ENCODE measurements around the gene SPAG6. TPM values are rescaled to one million over a fixed set of nuclear protein-coding genes. Genes with fewer than 3 reads are reported as not detected.
"Not testable (repeated sequence)": the region's sequence is repeated elsewhere in the genome, so short reads cannot be mapped to it uniquely, and the experiment has no call there.

Gene SPAG6
- not detected for total RNA-seq
- long read RNA-seq, result 0 reads

DNA sequence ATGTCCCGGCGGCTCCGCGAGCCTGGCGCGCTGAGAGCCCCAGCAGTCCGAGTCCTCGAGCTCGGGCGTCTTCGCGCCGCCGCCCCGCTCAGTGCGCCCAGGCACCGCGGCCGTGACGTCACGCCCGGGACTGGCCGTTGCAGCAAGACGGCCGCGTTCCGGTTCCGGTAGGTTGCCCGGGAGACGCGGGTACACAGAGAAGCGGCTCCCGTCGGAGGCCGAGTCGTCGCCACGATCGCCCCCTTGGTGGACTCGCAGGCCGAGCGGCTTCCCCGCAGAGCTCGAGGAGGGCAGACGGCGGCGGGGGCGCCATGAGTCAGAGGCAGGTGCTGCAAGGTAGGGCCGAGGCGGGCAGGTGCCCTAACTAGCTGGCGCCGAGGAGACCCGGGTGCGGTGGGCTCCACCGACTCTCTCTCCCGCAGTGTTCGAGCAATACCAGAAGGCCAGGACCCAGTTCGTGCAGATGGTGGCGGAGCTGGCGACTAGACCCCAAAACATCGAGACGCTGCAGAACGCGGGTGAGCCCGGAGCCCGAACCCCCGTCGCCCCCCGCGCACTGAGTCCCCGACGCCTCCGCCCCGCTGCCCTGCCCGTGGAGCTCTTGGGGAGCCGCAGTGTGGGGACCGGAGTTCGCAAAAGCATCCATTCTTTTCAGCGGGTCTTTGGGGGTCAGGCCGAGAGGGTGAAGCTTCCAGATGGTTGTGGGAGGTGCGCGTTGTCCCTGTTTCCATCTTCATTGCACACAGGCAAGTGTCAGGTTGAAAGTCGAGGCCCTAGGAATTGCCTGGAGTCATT, at the start of gene SPAG6:
TSS of gene SPAG6 (plus strand) at position 196 of the 795 bp plus-strand sequence. CDS start at position 312, 116 bp downstream.
- peak; percentile 70 for DNase-seq
- no peak for ATAC-seq
- intact Hi-C loops (cut with micrococcal nuclease), result no loop called here

DNA sequence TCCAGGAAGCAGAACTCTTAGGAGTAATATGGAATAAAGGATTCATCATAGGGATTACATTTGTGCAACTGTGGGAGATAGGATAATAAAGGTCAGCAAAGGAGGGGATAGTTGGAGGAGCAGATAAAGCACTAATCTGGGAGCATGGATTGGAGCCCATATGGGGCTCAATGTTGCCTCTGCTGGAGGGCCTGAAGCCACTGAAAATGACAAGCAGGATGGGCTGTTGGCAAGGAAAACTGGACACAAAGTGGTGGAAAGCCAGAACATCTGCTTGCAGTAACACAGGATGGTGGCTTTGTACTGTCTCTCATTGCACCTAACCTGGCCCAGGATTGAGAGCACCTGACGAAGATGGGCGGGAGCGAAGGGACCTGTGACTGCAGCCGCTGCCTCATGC, 44.1 kb upstream of the SPAG6 start:
- DNase-seq (no peak), ATAC-seq (no peak)
- intact Hi-C loops (cut with micrococcal nuclease), result no loop called here

DNA sequence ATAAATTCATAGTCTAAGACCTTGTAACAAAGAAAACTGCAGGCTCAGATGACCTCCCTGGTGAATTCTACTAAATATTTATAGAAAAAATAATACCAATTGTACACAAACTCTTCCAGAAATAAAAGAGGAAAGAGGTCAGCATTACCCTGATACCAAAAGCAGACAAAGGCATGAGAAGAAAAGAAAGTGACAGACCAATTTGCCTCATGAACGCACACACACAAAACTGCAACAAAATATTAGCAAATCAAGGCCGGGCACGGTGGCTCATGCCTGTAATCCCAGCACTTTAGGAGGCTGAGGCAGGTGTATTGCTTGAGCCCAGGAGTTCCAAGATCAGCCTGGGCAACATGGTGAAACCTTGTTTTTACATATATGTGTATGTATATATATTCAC, 41.8 kb upstream of the SPAG6 start:
- ATAC-seq, result no peak
- DNase-seq, result no peak
- intact Hi-C loops (cut with micrococcal nuclease), result no loop called here

DNA sequence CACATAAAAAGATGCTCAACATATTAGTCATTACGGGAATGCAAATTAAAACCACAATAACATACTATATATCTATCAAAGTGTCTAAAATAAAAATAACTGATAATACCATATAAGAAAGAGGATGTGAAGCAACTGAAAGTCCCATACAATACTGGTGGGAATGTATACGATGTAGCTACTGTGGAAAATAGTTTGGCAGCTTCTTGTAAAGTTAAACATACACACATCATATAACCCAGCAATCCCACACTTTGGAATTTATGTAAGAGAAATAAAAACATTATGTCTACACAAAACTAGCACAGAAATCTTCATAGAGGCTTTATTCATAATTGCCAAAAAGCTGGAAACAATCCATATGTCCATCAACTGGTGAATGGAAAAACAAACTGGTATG, 39.6 kb upstream of the SPAG6 start:
- no peak for DNase-seq
- intact Hi-C loops (cut with micrococcal nuclease), result no loop called here
- no peak for ATAC-seq

DNA sequence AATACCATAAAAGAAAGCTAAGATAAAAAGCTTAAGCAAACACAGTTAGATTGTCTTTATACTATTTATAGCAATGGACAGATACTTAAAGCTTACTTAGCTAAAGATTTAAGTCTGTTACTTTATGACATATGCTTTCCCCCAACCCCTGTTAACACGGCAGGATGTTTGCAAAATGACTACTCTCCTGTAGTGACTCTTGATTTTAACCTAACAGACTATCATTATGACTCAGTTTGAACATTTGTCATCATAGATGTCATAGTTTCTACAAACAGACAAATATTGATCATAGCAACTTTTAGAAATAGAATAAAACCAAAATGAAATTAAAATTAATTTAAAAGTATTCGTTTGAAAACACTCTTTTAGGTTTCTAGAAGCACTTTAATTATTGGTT, 36.9 kb upstream of the SPAG6 start:
- no peak for DNase-seq
- ATAC-seq, result no peak
- intact Hi-C loops (cut with micrococcal nuclease), result no loop called here

GRCh38 chr10:22309180-22310000, 35.9 kb upstream of the SPAG6 start:
- no peak for ATAC-seq
- DNase-seq, result no peak
- intact Hi-C loops (cut with micrococcal nuclease), result no loop called here

- intact Hi-C loops (cut with micrococcal nuclease), result loop anchor here (10.0 kb wide), 1 partner anchor 85 kb away; no protein-coding TSS in a partner anchor
- not testable (repeated sequence) for DNase-seq, ATAC-seq
Measured at GRCh38 chr10:22310012-22310411, 35.3 kb upstream of the SPAG6 start.

DNA sequence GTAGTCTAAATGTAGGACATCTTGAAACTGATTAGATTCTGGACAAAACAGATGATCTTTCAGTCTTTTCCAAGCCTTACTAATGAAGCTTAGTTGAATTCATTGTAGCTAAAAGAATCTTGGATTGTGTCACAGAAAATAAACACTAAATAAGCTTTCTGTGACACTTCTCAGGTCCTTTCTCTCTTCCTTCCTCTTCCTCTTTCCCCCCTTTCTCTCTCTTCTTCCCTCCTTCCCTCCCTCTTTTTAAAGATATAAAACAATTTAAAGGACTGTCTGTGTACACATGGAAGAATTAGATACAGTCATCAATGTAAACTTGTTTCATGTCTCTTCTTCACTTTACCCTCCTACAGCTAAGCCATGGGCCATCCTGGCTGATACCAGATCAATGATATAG, 34.4 kb upstream of the SPAG6 start:
- no peak for ATAC-seq
- DNase-seq, result no peak
- intact Hi-C loops (cut with micrococcal nuclease), result loop anchor here (10.0 kb wide), 1 partner anchor 86 kb away; no protein-coding TSS in a partner anchor

DNA sequence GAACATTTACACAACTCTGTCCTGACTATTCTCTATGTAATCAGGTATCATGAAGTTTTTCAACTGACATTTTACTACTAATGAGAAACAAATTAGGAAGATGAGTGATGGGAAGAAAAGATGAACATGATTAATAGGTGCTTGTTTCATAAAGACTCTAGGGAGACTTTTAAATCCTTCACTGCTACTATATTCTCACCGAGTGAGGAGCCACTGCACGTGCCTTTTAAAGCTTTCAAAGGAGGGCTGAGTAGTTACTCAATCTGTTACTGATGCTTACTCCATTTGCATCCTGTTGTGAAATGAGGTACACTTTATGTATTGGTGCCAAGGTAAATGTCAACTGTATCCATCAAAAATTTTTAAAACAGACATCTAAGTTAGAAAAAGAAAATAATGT, 30.4 kb upstream of the SPAG6 start:
- no peak for DNase-seq
- intact Hi-C loops (cut with micrococcal nuclease), result loop anchor here (5.0 to 10.0 kb wide), 2 partner anchors 63 to 90 kb away; no protein-coding TSS in a partner anchor

GRCh38 chr10:22315455-22316285, 29.6 kb upstream of the SPAG6 start:
- intact Hi-C loops (cut with micrococcal nuclease), result loop anchor here (5.0 to 10.0 kb wide), 2 partner anchors 63 to 91 kb away; no protein-coding TSS in a partner anchor
- peak; percentile 11 for ATAC-seq
- DNase-seq, result no peak

More for the DNA sequence above, 30.4 kb upstream of the SPAG6 start:
- ATAC-seq, result no peak

GRCh38 chr10:22316286-22317075, 28.8 kb upstream of the SPAG6 start, which contains the start of gene COMMD3:
TSS of gene COMMD3 (plus strand) at chr10:22316388. CDS start at chr10:22316418, 30 bp downstream.
- intact Hi-C loops (cut with micrococcal nuclease), result loop anchor here (5.0 to 10.0 kb wide), 2 partner anchors 64 to 92 kb away; no protein-coding TSS in a partner anchor
- peak; percentile 94 for DNase-seq
- ATAC-seq, result peak; percentile 91

GRCh38 chr10:22317076-22317370, 28.3 kb upstream of the SPAG6 start:
- ATAC-seq, result peak; percentile 1
- no peak for DNase-seq
- intact Hi-C loops (cut with micrococcal nuclease), result loop anchor here (5.0 to 10.0 kb wide), 2 partner anchors 65 to 92 kb away; no protein-coding TSS in a partner anchor

- ATAC-seq, result no peak
- no peak for DNase-seq
- intact Hi-C loops (cut with micrococcal nuclease), result loop anchor here (5.0 to 10.0 kb wide), 2 partner anchors 66 to 93 kb away; no protein-coding TSS in a partner anchor
Measured at GRCh38 chr10:22317771-22318565, 27.3 kb upstream of the SPAG6 start.

DNA sequence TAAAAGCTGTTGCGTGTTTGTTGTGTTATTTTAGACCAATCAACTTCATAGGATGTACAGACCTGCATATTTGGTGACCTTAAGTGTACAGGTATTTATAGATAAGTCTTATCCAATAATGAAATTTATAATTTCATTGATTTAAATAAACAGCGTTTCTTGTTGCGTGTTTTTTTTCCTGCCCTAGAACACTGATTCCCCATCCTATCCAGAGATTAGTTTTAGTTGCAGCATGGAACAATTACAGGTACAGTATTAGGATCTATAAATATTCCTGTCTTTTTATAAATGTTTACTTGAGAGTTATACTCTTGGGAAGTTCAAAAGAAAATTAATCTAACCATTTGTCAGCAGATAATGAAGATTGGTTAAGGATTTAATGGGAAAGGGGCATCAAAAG, 26.5 kb upstream of the SPAG6 start:
- DNase-seq (no peak), ATAC-seq (no peak)
- intact Hi-C loops (cut with micrococcal nuclease), result loop anchor here (5.0 to 10.0 kb wide), 2 partner anchors 66 to 94 kb away; no protein-coding TSS in a partner anchor

DNA sequence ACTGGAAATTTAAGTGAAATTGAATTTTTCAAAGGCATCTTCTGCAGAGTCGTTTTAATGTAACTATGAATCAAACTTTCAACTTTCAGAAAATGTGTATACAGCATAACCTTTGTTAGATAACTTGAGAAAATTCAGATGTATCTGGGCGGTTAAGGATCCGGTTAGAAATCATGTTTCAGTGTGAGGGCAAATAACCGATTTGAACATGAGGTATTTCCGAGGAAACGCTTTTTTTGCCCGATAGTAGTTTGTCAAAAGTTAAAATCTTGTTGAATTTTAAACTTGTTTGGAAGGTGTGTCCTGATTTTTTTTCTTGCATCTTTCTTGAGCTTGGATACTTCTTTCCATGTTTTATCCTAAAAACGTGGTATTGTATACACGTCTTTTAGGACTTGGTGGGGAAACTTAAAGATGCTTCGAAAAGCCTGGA, 25.7 kb upstream of the SPAG6 start:
- ATAC-seq, result no peak
- no peak for DNase-seq
- intact Hi-C loops (cut with micrococcal nuclease), result loop anchor here (5.0 to 10.0 kb wide), 2 partner anchors 67 to 95 kb away; no protein-coding TSS in a partner anchor

GRCh38 chr10:22319980-22320558, 25.2 kb upstream of the SPAG6 start:
- ATAC-seq (no peak), DNase-seq (no peak)
- intact Hi-C loops (cut with micrococcal nuclease), result loop anchor here (5.0 to 10.0 kb wide), 3 partner anchors 68 to 395 kb away; partner anchors contain the start of gene PIP4K2A

Measured in left ventricle myocardium superior (tissue), 1 donor.